ENCODE results near the gene SFT2D1.
A peak's percentile ranks its signal among the peaks of the same experiment; 100 is the strongest.

SFT2D1 gene

DNA sequence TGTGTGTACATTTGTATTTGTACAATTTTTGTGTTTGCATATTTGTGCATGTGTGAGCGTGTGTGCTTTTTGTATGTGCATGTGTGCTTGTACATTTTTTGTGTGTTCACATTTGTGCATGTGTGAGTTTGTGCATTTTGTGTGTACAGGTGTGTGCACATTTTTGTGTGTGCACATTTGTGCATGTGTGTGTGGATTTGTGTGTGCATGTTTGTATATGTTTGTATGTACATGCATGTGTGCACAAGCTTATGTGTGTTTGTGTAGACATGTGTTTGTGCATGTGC is 63.0 kb downstream of the SFT2D1 start:
- Histone ChIP-seq H3K27me3 (peaks cover 14% of the 10 kb centered on the region), H3K4me1 (ENCODE audit: control insufficient read depth in 1 of 2, insufficient read depth in 1 of 2, low read depth in 1 of 2, low read length in 1 of 2) (peaks cover 3 to 12% of the 10 kb centered on the region in 2 experiments), H3K4me3 (ENCODE audit: low read depth in 1 of 2, low read length in 1 of 2) (no peak overlapping the region), H3K36me3 (no peaks in the 10 kb centered on the region), H3K27ac (no peak overlapping the region), H3K9me3 (no peaks in the 10 kb centered on the region)
- no peak for TF ChIP-seq CTCF (IDR thresholded peaks at IDR 0.05)

GRCh38 chr6:166278579-166279392 is 63.6 kb downstream of the SFT2D1 start:
- Histone ChIP-seq H3K4me3 (ENCODE audit: low read depth in 1 of 2, low read length in 1 of 2) (no peak overlapping the region), H3K4me1 (ENCODE audit: control insufficient read depth in 1 of 2, insufficient read depth in 1 of 2, low read depth in 1 of 2, low read length in 1 of 2) (peaks cover 3 to 12% of the 10 kb centered on the region in 2 experiments), H3K27ac (no peak overlapping the region), H3K36me3 (no peaks in the 10 kb centered on the region), H3K9me3 (no peaks in the 10 kb centered on the region), H3K27me3 (peaks cover 8% of the 10 kb centered on the region)
- no peak for TF ChIP-seq CTCF (IDR thresholded peaks at IDR 0.05)

- Histone ChIP-seq H3K27ac (no peak overlapping the region), H3K4me1 (ENCODE audit: control insufficient read depth in 1 of 2, insufficient read depth in 1 of 2, low read depth in 1 of 2, low read length in 1 of 2) (peaks cover 3 to 12% of the 10 kb centered on the region in 2 experiments), H3K27me3 (peaks cover under 1% of the 10 kb centered on the region), H3K4me3 (ENCODE audit: low read depth in 1 of 2, low read length in 1 of 2) (no peak overlapping the region), H3K9me3 (no peaks in the 10 kb centered on the region), H3K36me3 (no peaks in the 10 kb centered on the region)
- TF ChIP-seq CTCF (IDR thresholded peaks at IDR 0.05): no peak
Observed at GRCh38 chr6:166277892-166278578, 64.3 kb downstream of the SFT2D1 start.

- H3K27ac ChIP-seq: no peak overlapping the region
- peaks cover 3 to 12% of the 10 kb centered on the region in 2 experiments for H3K4me1 ChIP-seq (ENCODE audit: control insufficient read depth in 1 of 2, insufficient read depth in 1 of 2, low read depth in 1 of 2, low read length in 1 of 2)
- TF ChIP-seq CTCF (IDR thresholded peaks at IDR 0.05): no peak
- H3K4me3 ChIP-seq (ENCODE audit: low read depth in 1 of 2, low read length in 1 of 2): no peak overlapping the region
- H3K9me3 ChIP-seq: no peaks in the 10 kb centered on the region
- no peaks in the 10 kb centered on the region for H3K36me3 ChIP-seq
- H3K27me3 ChIP-seq: no peaks in the 10 kb centered on the region
Observed at GRCh38 chr6:166277018-166277417, 65.3 kb downstream of the SFT2D1 start.

GRCh38 chr6:166275714-166276166 is 66.6 kb downstream of the SFT2D1 start:
- TF ChIP-seq CTCF (IDR thresholded peaks at IDR 0.05): peak; percentile 99
- H3K9me3 ChIP-seq: no peaks in the 10 kb centered on the region
- peaks cover 3 to 12% of the 10 kb centered on the region in 2 experiments for H3K4me1 ChIP-seq (ENCODE audit: control insufficient read depth in 1 of 2, insufficient read depth in 1 of 2, low read depth in 1 of 2, low read length in 1 of 2)
- H3K27me3 ChIP-seq: no peaks in the 10 kb centered on the region
- H3K36me3 ChIP-seq: no peaks in the 10 kb centered on the region
- peak overlapping the region; percentile 47 for H3K27ac ChIP-seq
- H3K4me3 ChIP-seq (ENCODE audit: low read depth in 1 of 2, low read length in 1 of 2): no peak overlapping the region
